Endothelial cell of hepatic sinusoid (primary cell): ENCODE data around the gene RGS21.
"Not testable (repeated sequence)": the region's sequence is repeated elsewhere in the genome, so short reads cannot be mapped to it uniquely, and the experiment has no call there.

Experiments
- in situ Hi-C: cut with HindIII; loops from 2 replicates; pipeline ENCODE4 v1.10.0; 2017; ENCODE audit warnings: low sequenced_read_pairs

Gene RGS21

GRCh38 chr1:192316942-192317450 lies at the start of gene RGS21:
TSS of gene RGS21 (plus strand) at chr1:192316992. CDS start at chr1:192343037, 26,045 bp downstream.
- in situ Hi-C loops: no loop called here

GRCh38 chr1:192268468-192269052 lies 48.2 kb upstream of the RGS21 start:
- in situ Hi-C loops: no loop called here

- in situ Hi-C loops: no loop called here
Measured at GRCh38 chr1:192270398-192270797, 46.4 kb upstream of the RGS21 start.

- in situ Hi-C loops: no loop called here
Measured at GRCh38 chr1:192272732-192273131, 44.1 kb upstream of the RGS21 start.

GRCh38 chr1:192274588-192274987 lies 42.2 kb upstream of the RGS21 start:
- in situ Hi-C loops: no loop called here

GRCh38 chr1:192277635-192278034 lies 39.2 kb upstream of the RGS21 start:
- in situ Hi-C loops: no loop called here

- in situ Hi-C loops: no loop called here
Measured at GRCh38 chr1:192284927-192285326, 31.9 kb upstream of the RGS21 start.

GRCh38 chr1:192303029-192303428 lies 13.8 kb upstream of the RGS21 start:
- in situ Hi-C loops: no loop called here

- in situ Hi-C loops: not testable (repeated sequence)
Measured at GRCh38 chr1:192308314-192308713, 8.5 kb upstream of the RGS21 start.

GRCh38 chr1:192311281-192311680 lies 5.5 kb upstream of the RGS21 start:
- in situ Hi-C loops: no loop called here

- in situ Hi-C loops: no loop called here
Measured at GRCh38 chr1:192327997-192328396, 11.2 kb downstream of the RGS21 start.

GRCh38 chr1:192342842-192343241 lies 26.1 kb downstream of the RGS21 start:
- in situ Hi-C loops: loop anchor here (5.0 kb wide), 1 partner anchor 74 kb away; no protein-coding TSS in a partner anchor

- in situ Hi-C loops: loop anchor here (5.0 kb wide), 1 partner anchor 74 kb away; no protein-coding TSS in a partner anchor
Measured at GRCh38 chr1:192343344-192343743, 26.6 kb downstream of the RGS21 start.

- in situ Hi-C loops: no loop called here
Measured at GRCh38 chr1:192349314-192349713, 32.5 kb downstream of the RGS21 start.

- in situ Hi-C loops: no loop called here
Measured at GRCh38 chr1:192350356-192350755, 33.6 kb downstream of the RGS21 start.

- in situ Hi-C loops: no loop called here
Measured at GRCh38 chr1:192351550-192351949, 34.8 kb downstream of the RGS21 start.

- in situ Hi-C loops: no loop called here
Measured at GRCh38 chr1:192357924-192358323, 41.1 kb downstream of the RGS21 start.

GRCh38 chr1:192358402-192358801 lies 41.6 kb downstream of the RGS21 start:
- in situ Hi-C loops: no loop called here

- in situ Hi-C loops: no loop called here
Measured at GRCh38 chr1:192358822-192359221, 42.0 kb downstream of the RGS21 start.

GRCh38 chr1:192363177-192363576 lies 46.4 kb downstream of the RGS21 start:
- in situ Hi-C loops: no loop called here

GRCh38 chr1:192367436-192367835 lies 50.6 kb downstream of the RGS21 start:
- in situ Hi-C loops: no loop called here

GRCh38 chr1:192375306-192375705 lies 58.5 kb downstream of the RGS21 start:
- in situ Hi-C loops: no loop called here

GRCh38 chr1:192376374-192376773 lies 59.6 kb downstream of the RGS21 start:
- in situ Hi-C loops: no loop called here
